H1 (cell line): ENCODE measurements around the gene CTIF.

ENCODE experiments used
- GABPA ChIP-seq: IDR thresholded peaks from 2 replicates; pipeline ENCODE4 v1.6.1; 2011; ENCODE audit warnings: mild to moderate bottlenecking, low read length, moderate library complexity, borderline replicate concordance; ENCODE audit not compliant: insufficient read depth
- RNF2 ChIP-seq: fragments of 200-900, 300-1000 bp; sonication (generic); IDR thresholded peaks from 2 replicates; pipeline ENCODE4 v1.7.1; 2016; ENCODE audit warnings: borderline replicate concordance, low read depth, mild to moderate bottlenecking, antibody characterized with exemption, low read length; ENCODE audit not compliant: poor library complexity, severe bottlenecking; ENCODE audit errors: missing control alignments

- TF ChIP-seq RNF2: no peak
- TF ChIP-seq GABPA: no peak
Observed at GRCh38 chr18:48533340-48534070, 5.3 kb upstream of the CTIF start.
